NOMO-1 (cell line): Measurements from ENCODE around the gene ROBO3.

Source experiments
- DNase-seq, 2 experiments: peaks; one replicate each; lab custom pipeline; 2025; ENCODE audit not compliant: unreplicated experiment in 2 of 2; lab: John Stamatoyannopoulos, UW

ROBO3 gene

DNA sequence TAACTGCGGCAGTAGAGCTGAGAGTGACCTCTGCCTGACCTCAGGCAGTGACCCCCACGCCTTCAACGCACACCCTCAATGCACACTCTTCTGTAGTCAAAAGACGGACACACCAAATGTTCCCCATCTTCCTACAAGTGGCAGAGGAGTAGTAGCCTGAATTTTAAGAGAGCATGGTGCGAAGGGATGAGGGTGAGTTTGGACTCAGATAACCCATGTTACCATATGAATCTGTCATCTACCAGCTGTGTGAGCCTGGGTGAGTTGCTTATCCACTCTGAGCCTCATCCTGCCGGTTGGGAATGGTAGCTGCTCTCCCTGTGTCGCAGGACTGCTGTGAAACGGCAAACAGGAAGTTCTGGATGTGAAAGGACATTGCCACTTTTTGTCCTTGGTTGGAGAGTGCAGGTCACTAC, 20.6 kb upstream of the ROBO3 start:
- DNase-seq = no peak

- DNase-seq = no peak
These were observed 19.1 kb upstream of the ROBO3 start for GRCh38 chr11:124846070-124846673.

DNA sequence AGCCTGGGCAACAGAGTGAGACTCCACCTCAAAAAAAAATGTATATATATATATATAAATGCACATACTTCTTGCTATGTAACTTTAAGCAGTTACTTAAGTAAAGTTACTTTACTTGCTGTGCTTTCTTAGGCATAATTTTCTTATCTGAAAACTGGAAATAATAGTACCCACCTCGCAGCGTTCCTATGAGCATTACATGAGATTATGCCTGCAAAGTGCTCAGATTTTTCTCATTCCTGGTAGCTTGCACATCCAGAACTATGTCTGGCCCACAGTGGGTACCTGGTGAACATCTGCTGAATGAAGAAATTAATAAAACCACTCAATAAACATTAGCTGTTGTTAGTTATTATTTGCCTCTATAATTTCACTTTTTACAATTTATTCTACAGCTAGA, 6.1 kb upstream of the ROBO3 start:
- DNase-seq = no peak

GRCh38 chr11:124861670-124862069, 3.6 kb upstream of the ROBO3 start:
- no peak for DNase-seq

DNA sequence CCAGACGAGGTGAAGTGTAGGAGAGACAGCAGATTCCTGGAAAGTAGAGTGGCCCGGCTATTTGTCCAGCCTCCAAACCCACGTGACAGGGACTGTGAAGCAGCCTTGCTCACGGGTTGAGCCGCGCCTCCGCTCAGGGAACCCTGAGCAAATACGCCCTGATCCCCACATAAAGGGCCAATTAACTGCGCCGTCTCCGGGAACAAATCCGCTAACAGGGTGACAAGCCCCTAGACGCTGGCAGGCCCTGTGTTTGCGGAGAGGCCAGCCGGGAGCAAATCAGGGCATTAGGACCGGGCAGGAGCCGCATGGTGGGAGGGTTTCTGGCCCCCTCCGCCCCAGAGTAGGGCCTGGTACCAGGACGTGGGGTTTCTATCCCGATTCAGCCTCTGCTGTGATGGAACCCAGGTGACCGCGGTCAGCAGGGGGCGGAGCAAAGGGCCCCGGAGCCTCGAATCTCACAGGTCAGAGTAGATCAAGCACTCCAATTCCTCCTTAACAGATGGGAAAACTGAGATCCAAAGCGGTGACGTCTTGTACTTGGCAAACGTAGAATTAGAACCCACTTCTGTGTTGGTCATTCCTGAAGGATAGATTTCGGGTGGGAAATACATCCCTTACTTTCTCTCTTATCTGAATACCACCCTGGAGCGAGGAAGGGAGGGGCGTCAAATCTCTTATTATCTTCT, 2.0 kb upstream of the ROBO3 start:
- no peak for DNase-seq

- no peak for DNase-seq
These were observed 1.4 kb upstream of the ROBO3 start for GRCh38 chr11:124863826-124864165.

DNA sequence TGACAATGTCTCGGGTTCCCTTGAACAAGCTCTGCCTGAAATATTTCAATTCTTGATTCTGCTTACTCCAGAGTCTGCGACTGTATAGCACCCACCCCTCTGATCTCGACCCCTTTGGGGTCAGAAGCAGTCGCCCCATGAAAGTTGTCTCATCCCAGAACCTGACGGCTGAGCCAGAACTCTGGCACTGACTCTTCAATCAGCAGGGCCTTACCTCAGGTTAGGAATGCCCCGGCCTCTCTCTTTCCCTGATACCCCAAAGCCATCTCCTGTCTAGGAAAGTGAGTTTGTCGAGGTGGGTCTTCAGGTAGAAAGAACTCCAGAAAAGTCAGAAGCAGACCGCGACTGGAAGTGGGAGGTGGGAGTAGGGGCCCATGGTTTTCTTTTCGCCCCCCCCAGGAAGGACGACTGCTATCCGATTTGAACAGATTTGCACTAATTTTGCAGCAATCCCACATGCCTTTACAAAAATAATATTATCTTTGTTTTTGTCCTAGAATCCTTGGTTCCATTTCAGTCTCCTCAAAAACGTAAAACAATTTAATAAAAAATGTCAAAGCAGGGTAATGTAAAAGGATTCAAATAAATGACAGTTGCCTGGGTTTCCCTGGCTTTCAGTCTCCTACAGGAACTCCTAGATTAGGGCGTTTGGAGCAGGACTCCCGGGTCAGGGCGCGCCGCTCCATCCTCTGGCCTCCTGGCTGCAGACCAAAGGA, 898 bp upstream of the ROBO3 start:
- DNase-seq = no peak

DNA sequence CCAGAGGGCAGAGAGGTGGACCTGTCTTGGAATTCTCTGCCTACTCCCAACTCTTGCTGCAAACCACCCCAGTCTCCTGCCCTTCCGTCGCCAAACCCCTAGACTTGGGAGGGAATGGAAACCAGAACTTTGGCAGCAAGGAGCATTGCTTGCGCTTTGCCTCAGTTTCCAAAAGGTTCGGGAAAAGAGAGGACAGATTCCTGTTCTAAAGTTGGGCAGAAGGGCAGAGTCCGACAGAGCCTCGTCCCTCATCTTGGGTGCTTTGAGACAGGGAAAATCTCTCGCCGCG, 396 bp upstream of the ROBO3 start:
- no peak for DNase-seq

DNA sequence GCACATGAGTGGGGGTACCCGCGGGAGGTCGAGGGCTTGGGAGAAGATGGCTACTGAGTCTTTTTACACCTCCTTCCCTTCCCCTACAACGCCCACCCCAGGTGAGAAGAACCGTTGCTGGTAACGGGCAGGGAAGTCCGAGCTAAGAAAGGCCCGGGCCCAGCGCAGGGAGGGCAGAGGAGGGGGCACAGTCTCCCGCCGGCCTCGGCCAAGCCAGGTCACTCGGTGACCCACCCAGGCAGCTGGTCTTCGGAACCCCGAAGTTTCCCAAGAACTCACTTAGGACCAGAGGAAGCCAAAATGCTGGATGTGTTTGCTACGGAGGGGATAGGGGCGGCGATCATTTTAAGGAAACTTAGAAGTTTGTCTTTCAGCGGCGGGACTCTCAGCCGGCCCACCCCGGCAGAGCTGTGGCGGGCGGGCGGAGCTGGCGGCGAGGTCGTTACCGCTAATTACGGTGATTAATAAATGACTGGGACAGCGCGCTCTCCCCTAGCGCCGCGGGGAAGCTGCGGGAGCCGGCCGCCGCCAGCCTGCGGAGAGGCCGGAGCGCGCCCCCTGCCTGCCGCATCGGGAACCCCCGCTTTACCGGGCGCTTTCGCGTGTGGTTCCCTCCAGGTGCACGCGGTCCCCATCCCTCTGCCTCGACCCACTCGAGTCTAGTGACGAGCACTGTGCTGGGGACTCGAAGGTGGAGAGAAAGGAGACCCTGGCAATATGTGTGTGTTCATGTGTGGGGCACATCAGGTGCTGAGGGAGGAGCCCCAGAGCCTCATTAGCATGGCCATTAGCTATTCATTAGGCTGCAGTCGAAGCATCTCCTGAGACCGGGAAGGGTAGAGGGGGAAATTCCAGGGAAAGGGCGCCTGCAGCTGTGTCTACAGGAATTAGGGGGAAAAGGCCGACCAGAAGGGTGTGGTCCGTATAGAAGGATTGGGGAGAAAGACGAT, 945 bp downstream of the ROBO3 start:
- peak; percentile 30 to 56 for DNase-seq

- DNase-seq = peak in 1 of 2 experiments; percentile 18
These were observed 2.5 kb downstream of the ROBO3 start for GRCh38 chr11:124867700-124868099.

DNA sequence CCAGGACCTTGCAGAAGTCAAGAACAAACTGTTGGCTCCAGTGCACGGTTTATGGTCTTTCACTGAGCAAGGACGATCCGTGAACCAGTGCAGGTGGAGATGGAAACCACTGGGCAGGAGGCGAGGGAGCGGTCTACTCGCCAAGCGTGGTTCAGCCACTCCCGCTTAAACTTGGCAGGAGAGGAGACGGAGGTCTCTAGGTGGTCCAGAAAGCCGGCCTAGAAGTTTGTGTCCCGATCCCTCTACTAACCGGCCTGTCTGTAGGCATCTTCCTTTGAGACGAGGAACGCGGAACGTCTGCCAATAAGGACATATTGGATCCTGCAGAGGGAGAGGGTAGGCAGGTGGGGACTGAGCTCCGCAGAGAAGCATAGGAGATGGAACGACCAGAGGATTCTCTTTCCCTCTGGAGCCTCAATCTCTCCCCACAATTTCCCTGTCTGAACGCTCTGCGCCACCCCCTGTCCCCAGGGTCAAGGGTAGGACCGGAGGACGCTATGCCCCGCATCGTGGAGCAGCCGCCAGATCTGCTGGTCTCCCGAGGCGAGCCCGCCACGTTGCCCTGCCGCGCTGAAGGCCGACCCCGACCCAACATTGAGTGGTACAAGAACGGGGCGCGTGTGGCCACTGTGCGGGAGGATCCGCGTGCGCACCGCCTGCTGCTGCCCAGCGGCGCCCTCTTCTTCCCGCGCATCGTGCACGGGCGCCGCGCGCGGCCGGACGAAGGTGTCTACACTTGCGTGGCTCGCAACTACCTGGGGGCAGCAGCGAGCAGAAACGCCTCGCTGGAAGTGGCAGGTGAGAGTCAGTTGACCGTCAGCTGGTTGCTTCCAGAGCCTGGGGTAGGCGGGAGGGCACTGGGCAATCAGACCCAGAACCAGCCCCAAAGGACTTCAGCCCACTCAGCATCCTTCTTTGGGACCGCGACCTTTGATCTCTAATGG, 3.4 kb downstream of the ROBO3 start:
- no peak for DNase-seq

- DNase-seq = no peak
These were observed 4.1 kb downstream of the ROBO3 start for GRCh38 chr11:124869331-124869730.

DNA sequence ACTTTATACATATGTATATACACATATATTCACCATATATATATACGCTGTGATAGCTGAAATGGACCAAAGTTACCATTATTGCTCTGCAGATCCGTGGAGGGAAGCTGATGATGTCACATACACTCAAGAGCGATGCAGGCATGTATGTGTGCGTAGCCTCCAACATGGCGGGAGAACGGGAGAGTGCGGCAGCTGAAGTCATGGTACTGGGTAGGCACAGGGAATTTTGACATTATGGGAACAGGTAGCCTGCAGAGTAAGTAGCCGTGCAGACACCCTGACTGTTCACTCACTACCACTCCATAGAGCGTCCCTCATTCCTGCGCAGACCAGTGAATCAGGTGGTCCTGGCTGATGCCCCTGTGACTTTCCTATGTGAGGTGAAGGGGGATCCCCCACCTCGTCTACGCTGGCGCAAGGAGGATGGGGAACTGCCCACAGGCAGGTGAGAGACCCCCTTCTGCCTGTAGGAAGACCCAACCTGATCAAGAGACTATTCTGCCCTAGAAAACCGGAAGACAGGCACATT, 4.7 kb downstream of the ROBO3 start:
- DNase-seq = no peak

DNA sequence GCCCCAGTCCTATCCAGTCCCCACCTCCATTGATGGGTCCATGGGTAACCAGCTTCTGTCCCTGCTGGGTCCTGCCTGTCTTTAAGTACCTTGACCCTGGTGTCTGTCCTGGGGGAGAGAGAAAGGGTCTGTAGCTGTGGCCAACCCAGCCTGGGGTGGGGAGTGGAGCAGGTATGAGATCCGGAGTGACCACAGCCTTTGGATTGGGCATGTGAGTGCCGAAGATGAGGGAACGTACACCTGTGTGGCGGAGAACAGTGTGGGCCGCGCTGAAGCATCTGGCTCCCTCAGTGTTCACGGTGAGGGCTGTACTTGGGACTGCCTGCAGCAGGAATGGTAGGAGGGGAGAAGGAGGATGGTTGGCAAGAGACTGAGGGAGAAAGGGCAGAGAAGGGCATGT, 5.2 kb downstream of the ROBO3 start:
- no peak for DNase-seq

DNA sequence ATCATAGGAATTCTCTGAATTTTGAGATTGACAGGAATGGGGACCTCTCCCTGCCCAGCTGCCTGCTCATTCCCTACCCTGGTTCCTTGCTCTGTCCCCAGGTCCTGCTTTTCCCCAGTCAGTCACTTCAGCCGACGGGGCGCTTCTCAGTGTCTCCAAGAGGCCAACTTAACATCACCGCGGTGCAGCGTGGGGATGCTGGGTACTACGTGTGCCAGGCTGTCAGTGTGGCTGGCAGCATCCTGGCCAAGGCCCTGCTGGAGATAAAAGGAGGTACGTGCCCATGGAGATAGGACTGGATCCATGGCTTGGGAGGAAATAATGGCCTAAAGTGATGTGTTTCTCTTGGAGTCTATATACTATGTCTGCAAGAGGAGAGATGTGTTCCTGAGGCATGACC, 7.0 kb downstream of the ROBO3 start:
- no peak for DNase-seq

GRCh38 chr11:124872741-124873140, 7.5 kb downstream of the ROBO3 start:
- DNase-seq = no peak

- no peak for DNase-seq
These were observed 8.7 kb downstream of the ROBO3 start for GRCh38 chr11:124873951-124874350.

- no peak for DNase-seq
These were observed 9.5 kb downstream of the ROBO3 start for GRCh38 chr11:124874571-124875255.

- DNase-seq = no peak
These were observed 10.2 kb downstream of the ROBO3 start for GRCh38 chr11:124875401-124875800.
